PFSK-1 (cell line): Measurements from ENCODE around the gene NDUFS7.

Experiments used
- POLR2AphosphoS5 ChIP-seq: IDR thresholded peaks from 2 replicates; pipeline ENCODE4 v1.6.1; 2012; ENCODE audit warnings: low read depth, mild to moderate bottlenecking, control low read depth, low read length, moderate library complexity
- SIN3A ChIP-seq: IDR thresholded peaks from 2 replicates; pipeline ENCODE4 v1.6.1; 2012; ENCODE audit warnings: mild to moderate bottlenecking, low read length, moderate library complexity, borderline replicate concordance; ENCODE audit not compliant: insufficient read depth
- TAF1 ChIP-seq: IDR thresholded peaks from 2 replicates; pipeline ENCODE4 v1.6.1; 2012; ENCODE audit warnings: low read length, control low read depth, borderline replicate concordance; ENCODE audit not compliant: insufficient read depth
- TF ChIP-seq, protein P1 (sequence below), 2 experiments: IDR thresholded peaks; 2 replicates each; pipeline versions ENCODE4 v1.6.1 to v1.8.0; 2011 to 2012; ENCODE audit warnings: low read depth in 2 of 2, low read length in 2 of 2, control low read depth in 1 of 2, inconsistent platforms in 1 of 2, mild to moderate bottlenecking in 1 of 2, moderate library complexity in 1 of 2; ENCODE audit not compliant: insufficient read depth in 1 of 2

DNA sequence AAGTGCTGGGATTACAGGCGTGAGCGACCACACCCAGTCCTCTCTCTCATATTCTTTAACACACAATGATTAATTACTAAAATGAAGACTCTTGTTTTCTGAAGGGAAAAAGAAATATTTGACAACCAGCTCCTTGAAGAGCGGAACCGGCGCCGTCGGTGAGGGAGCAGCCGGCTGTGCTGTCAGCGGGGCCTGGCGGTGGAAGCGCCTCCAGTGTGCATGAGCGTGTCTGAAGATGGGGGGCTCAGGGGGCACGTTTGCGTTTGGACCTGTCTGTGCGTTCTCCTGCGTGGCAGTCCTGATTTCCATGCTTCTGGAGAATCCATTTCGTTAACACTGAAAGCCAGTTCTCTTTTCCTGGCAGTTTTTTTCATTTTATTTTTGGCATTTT lies 7.3 kb upstream of the NDUFS7 start:
- TF ChIP-seq POLR2AphosphoS5 (no peak), TAF1 (no peak), SIN3A (no peak)
- TF ChIP-seq, protein P1, sequence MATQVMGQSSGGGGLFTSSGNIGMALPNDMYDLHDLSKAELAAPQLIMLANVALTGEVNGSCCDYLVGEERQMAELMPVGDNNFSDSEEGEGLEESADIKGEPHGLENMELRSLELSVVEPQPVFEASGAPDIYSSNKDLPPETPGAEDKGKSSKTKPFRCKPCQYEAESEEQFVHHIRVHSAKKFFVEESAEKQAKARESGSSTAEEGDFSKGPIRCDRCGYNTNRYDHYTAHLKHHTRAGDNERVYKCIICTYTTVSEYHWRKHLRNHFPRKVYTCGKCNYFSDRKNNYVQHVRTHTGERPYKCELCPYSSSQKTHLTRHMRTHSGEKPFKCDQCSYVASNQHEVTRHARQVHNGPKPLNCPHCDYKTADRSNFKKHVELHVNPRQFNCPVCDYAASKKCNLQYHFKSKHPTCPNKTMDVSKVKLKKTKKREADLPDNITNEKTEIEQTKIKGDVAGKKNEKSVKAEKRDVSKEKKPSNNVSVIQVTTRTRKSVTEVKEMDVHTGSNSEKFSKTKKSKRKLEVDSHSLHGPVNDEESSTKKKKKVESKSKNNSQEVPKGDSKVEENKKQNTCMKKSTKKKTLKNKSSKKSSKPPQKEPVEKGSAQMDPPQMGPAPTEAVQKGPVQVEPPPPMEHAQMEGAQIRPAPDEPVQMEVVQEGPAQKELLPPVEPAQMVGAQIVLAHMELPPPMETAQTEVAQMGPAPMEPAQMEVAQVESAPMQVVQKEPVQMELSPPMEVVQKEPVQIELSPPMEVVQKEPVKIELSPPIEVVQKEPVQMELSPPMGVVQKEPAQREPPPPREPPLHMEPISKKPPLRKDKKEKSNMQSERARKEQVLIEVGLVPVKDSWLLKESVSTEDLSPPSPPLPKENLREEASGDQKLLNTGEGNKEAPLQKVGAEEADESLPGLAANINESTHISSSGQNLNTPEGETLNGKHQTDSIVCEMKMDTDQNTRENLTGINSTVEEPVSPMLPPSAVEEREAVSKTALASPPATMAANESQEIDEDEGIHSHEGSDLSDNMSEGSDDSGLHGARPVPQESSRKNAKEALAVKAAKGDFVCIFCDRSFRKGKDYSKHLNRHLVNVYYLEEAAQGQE (IDR thresholded peaks at IDR 0.05; ENCODE audit: insufficient read depth in 1 of 2, low read depth in 2 of 2, low read length in 2 of 2) = no peak
